HG02798 (cell line): ENCODE measurements around the gene NPAS4.
"Not testable (repeated sequence)": the region's sequence is repeated elsewhere in the genome, so short reads cannot be mapped to it uniquely, and the experiment has no call there.

Experiments used
- ATAC-seq: cut with Tn5 transposase; IDR thresholded peaks from one replicate; pipeline ENCODE4 v1.9.1; 2021; ENCODE audit warnings: mild to moderate bottlenecking; ENCODE audit not compliant: unreplicated experiment, poor library complexity

Gene NPAS4

GRCh38 chr11:66450560-66450959 lies 29.7 kb downstream of the NPAS4 start:
- ATAC-seq, result no peak

GRCh38 chr11:66451663-66452062 lies 30.8 kb downstream of the NPAS4 start:
- ATAC-seq, result no peak

GRCh38 chr11:66454247-66454646 lies 33.4 kb downstream of the NPAS4 start:
- ATAC-seq, result no peak

- no peak for ATAC-seq
Measured at GRCh38 chr11:66454828-66455227, 34.0 kb downstream of the NPAS4 start.

- ATAC-seq, result no peak
Measured at GRCh38 chr11:66457826-66458225, 37.0 kb downstream of the NPAS4 start.

GRCh38 chr11:66459138-66459778 lies 38.4 kb downstream of the NPAS4 start:
- no peak for ATAC-seq

- no peak for ATAC-seq
Measured at GRCh38 chr11:66462010-66462409, 41.2 kb downstream of the NPAS4 start.

- no peak for ATAC-seq
Measured at GRCh38 chr11:66462911-66463310, 42.1 kb downstream of the NPAS4 start.

- not testable (repeated sequence) for ATAC-seq
Measured at GRCh38 chr11:66464116-66464515, 43.3 kb downstream of the NPAS4 start.

GRCh38 chr11:66464916-66465315 lies 44.1 kb downstream of the NPAS4 start:
- no peak for ATAC-seq

- ATAC-seq, result no peak
Measured at GRCh38 chr11:66465373-66466224, 44.8 kb downstream of the NPAS4 start.

- peak; percentile 92 for ATAC-seq
Measured at GRCh38 chr11:66466225-66467033, 45.6 kb downstream of the NPAS4 start, which contains the start of gene PELI3. Gene PELI3, plus strand, starts transcription at chr11:66466905. Its CDS starts 1,224 bp downstream, at chr11:66468129.

- ATAC-seq, result peak; percentile 29
Measured at GRCh38 chr11:66467034-66467659, 46.3 kb downstream of the NPAS4 start.

- no peak for ATAC-seq
Measured at GRCh38 chr11:66467756-66468155, 46.9 kb downstream of the NPAS4 start.

GRCh38 chr11:66468691-66469090 lies 47.9 kb downstream of the NPAS4 start:
- ATAC-seq, result no peak

- no peak for ATAC-seq
Measured at GRCh38 chr11:66469441-66469840, 48.6 kb downstream of the NPAS4 start.

- no peak for ATAC-seq
Measured at GRCh38 chr11:66470015-66470414, 49.2 kb downstream of the NPAS4 start.

GRCh38 chr11:66471142-66471541 lies 50.3 kb downstream of the NPAS4 start:
- ATAC-seq, result no peak

- ATAC-seq, result no peak
Measured at GRCh38 chr11:66472054-66472453, 51.2 kb downstream of the NPAS4 start.

- ATAC-seq, result no peak
Measured at GRCh38 chr11:66473167-66473566, 52.3 kb downstream of the NPAS4 start.
